Measurements from ENCODE around the gene DLG3. TPM values are rescaled to one million over a fixed set of nuclear protein-coding genes. Genes with fewer than 3 reads are reported as not detected.

Gene DLG3
- total RNA-seq, 1 experiment from 2014 or later, result 71.2 TPM

- peaks cover 40 to 64% of the 10 kb centered on the region in 2 experiments for H3K9me3 Mint-ChIP-seq
- no peak overlapping the region for H3T11ph ChIP-seq (ENCODE audit: low read length)
- no peaks in the 10 kb centered on the region for H3K79me1 ChIP-seq (ENCODE audit: insufficient read depth, low read depth, low read length, poor library complexity, severe bottlenecking)
- no peak overlapping the region for H3K9ac ChIP-seq (ENCODE audit: extremely low read depth, insufficient read length, low read length)
- H3K23me2 ChIP-seq (ENCODE audit: insufficient read length, low read depth, low read length, poor library complexity, severe bottlenecking), result no peaks in the 10 kb centered on the region
- no peak overlapping the region for H2AK5ac ChIP-seq (ENCODE audit: insufficient read length, low read length)
- WGBS (ENCODE audit: extremely low coverage, insufficient read length, low lambda C conversion rate), result no CpG with 5 or more reads among the region's 5 CpGs
- H3K18ac ChIP-seq (ENCODE audit: insufficient read length, low read depth, low read length), result no peak overlapping the region
- no peaks in the 10 kb centered on the region for H3K36me3 Mint-ChIP-seq (ENCODE audit: insufficient read depth in 1 of 3, low read depth in 3 of 3)
- no peaks in the 10 kb centered on the region for H3K79me2 ChIP-seq (ENCODE audit: insufficient read depth, low read length)
- H2AFZ ChIP-seq (ENCODE audit: low read length), result no peak overlapping the region
- H3K9me3 ChIP-seq (ENCODE audit: control insufficient read depth, low read depth, low read length), result peaks cover 11% of the 10 kb centered on the region
- no peak overlapping the region for H3K4me3 Mint-ChIP-seq
- H4K20me1 ChIP-seq (ENCODE audit: control insufficient read depth, insufficient read depth, insufficient read length), result no peaks in the 10 kb centered on the region
- no peak overlapping the region for H2BK5ac ChIP-seq (ENCODE audit: insufficient read length, low read length)
- H3K27ac ChIP-seq (ENCODE audit: insufficient read length, low read depth, low read length), result no peak overlapping the region
- no peak overlapping the region for H2BK15ac ChIP-seq (ENCODE audit: low read depth, low read length)
- H3K14ac ChIP-seq (ENCODE audit: insufficient read depth, low read length), result no peak overlapping the region
- no peaks in the 10 kb centered on the region; the same call in 1 of the 2 replicates for H3K27me3 Mint-ChIP-seq (ENCODE audit: low read depth)
- TF ChIP-seq, protein P1, sequence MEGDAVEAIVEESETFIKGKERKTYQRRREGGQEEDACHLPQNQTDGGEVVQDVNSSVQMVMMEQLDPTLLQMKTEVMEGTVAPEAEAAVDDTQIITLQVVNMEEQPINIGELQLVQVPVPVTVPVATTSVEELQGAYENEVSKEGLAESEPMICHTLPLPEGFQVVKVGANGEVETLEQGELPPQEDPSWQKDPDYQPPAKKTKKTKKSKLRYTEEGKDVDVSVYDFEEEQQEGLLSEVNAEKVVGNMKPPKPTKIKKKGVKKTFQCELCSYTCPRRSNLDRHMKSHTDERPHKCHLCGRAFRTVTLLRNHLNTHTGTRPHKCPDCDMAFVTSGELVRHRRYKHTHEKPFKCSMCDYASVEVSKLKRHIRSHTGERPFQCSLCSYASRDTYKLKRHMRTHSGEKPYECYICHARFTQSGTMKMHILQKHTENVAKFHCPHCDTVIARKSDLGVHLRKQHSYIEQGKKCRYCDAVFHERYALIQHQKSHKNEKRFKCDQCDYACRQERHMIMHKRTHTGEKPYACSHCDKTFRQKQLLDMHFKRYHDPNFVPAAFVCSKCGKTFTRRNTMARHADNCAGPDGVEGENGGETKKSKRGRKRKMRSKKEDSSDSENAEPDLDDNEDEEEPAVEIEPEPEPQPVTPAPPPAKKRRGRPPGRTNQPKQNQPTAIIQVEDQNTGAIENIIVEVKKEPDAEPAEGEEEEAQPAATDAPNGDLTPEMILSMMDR (conservative IDR thresholded peaks at IDR 0.05), result no peak
- no peak overlapping the region for H3K4me2 ChIP-seq (ENCODE audit: insufficient read depth, insufficient read length, low read length)
- H2BK120ac ChIP-seq (ENCODE audit: low read depth, low read length, poor library complexity, severe bottlenecking), result no peak overlapping the region
- no peak overlapping the region for H2BK20ac ChIP-seq (ENCODE audit: low read depth, low read length, poor library complexity, severe bottlenecking)
- H3K4me1 Mint-ChIP-seq, result no peaks in the 10 kb centered on the region
- H3K27ac Mint-ChIP-seq, result no peak overlapping the region
- no peak for DNase-seq
- H4K5ac ChIP-seq (ENCODE audit: insufficient read length, low read depth, low read length), result no peak overlapping the region
- no peaks in the 10 kb centered on the region for H3K4me1 ChIP-seq (ENCODE audit: insufficient read depth, low read length)
- H3K23ac ChIP-seq (ENCODE audit: insufficient read length, low read depth, low read length), result no peak overlapping the region
- no peak overlapping the region for H4K8ac ChIP-seq (replicated peaks; ENCODE audit: insufficient read length, low read depth, low read length)
- no peak overlapping the region for H3K56ac ChIP-seq (ENCODE audit: insufficient read length, low read depth, low read length)
- no peak overlapping the region for H3K4ac ChIP-seq (ENCODE audit: low read depth, low read length)
- no peak overlapping the region for H2BK12ac ChIP-seq (ENCODE audit: insufficient read length, low read depth, low read length)
- H3K27me3 ChIP-seq (ENCODE audit: insufficient read depth, low read length), result no peaks in the 10 kb centered on the region
- H4K91ac ChIP-seq (ENCODE audit: insufficient read length, low read depth, low read length), result no peak overlapping the region
These were observed 110.3 kb downstream of the DLG3 start for GRCh38 chrX:70554948-70555347.

Other genes with a start within 250 kb of the DLG3 start
- gene AWAT1, start 210.2 kb upstream of the DLG3 start, total RNA-seq (2021), result not detected in 2 replicates
- 0.18 TPM in 1 of 2 replicates, not detected in the other for gene P2RY4, start 184.6 kb upstream of the DLG3 start, total RNA-seq (2021)
- gene ARR3, start 176.5 kb upstream of the DLG3 start, total RNA-seq (2021), result not detected in 2 replicates
- not detected in 2 replicates for gene RAB41, start 162.7 kb upstream of the DLG3 start, total RNA-seq (2021)
- 30.4 and 30.6 TPM in 2 replicates for gene PDZD11, start 154.9 kb upstream of the DLG3 start, total RNA-seq (2021)
- gene KIF4A, start 154.7 kb upstream of the DLG3 start, total RNA-seq (2021), result 41.4 and 41.8 TPM in 2 replicates
- 13.9 and 14.1 TPM in 2 replicates for gene GDPD2, start 21.5 kb upstream of the DLG3 start, total RNA-seq (2021)

Data from H9 (cell line).